H1 (cell line): ENCODE measurements around the gene SMLR1. TPM values are rescaled to one million over a fixed set of nuclear protein-coding genes. Genes with fewer than 3 reads are reported as not detected.

ENCODE experiments used
- CTBP2 ChIP-seq: IDR thresholded peaks from 2 replicates; pipeline ENCODE4 v1.7.0; 2011; ENCODE audit warnings: borderline replicate concordance, mild to moderate bottlenecking, moderate library complexity, mixed read lengths, low read length; ENCODE audit not compliant: insufficient read depth, insufficient read length
- KDM1A ChIP-seq: fragments of 200-600, 300-600 bp; sonication (generic); IDR thresholded peaks from 2 replicates; pipeline ENCODE4 v1.7.1; 2016; ENCODE audit warnings: mild to moderate bottlenecking, low read length, borderline replicate concordance
- SAP30 ChIP-seq: fragments of 300-600 bp; sonication (generic); IDR thresholded peaks from 2 replicates; pipeline ENCODE4 v1.7.1; 2012; ENCODE audit warnings: low read length, moderate library complexity, mild to moderate bottlenecking, inconsistent platforms; ENCODE audit not compliant: insufficient read depth, insufficient replicate concordance
- TBP ChIP-seq: IDR thresholded peaks from 2 replicates; pipeline ENCODE4 v1.6.1; 2011; ENCODE audit warnings: low read depth, low read length, improper control_type of control experiment
- polyA plus RNA-seq, 7 experiments: library from polyadenylated mRNA; depleted of rRNA in 3 of 7; stranded (reverse) in 5 of 7; unstranded in 2 of 7; fragments of >200 nt in 5 of 7; fragments of 200-250 nt in 2 of 7; gene quantifications; 1 replicate in 5 of 7; 2 replicates in 1 of 7; 4 replicates in 1 of 7; pipeline versions ENCODE4 v1.2.1 to v1.2.3, GENCODE V29; 2011 to 2013; ENCODE audit warnings: missing spikeins in 2 of 7, mixed read lengths in 2 of 7
- total RNA-seq: library from RNA; stranded (reverse); fragmentation: NEBNext Ultra II Directional; extraction: Animal tissue kit (Norgen Biotek cat#: 25700); gene quantifications from 2 replicates; pipeline ENCODE4 v1.2.1, GENCODE V29; 2021
- TF ChIP-seq, protein P1 (sequence below): fragments of 300-600 bp; sonication (generic); IDR thresholded peaks from 2 replicates; pipeline ENCODE4 v1.7.1; 2012; ENCODE audit warnings: low read length, moderate library complexity, mild to moderate bottlenecking, inconsistent platforms; ENCODE audit not compliant: insufficient replicate concordance

The SMLR1 gene
- total and polyA plus RNA-seq, 2 of the 8 experiments (the other 6 are each of a cell fraction or from before 2014, with no cell fraction given) = not detected

DNA sequence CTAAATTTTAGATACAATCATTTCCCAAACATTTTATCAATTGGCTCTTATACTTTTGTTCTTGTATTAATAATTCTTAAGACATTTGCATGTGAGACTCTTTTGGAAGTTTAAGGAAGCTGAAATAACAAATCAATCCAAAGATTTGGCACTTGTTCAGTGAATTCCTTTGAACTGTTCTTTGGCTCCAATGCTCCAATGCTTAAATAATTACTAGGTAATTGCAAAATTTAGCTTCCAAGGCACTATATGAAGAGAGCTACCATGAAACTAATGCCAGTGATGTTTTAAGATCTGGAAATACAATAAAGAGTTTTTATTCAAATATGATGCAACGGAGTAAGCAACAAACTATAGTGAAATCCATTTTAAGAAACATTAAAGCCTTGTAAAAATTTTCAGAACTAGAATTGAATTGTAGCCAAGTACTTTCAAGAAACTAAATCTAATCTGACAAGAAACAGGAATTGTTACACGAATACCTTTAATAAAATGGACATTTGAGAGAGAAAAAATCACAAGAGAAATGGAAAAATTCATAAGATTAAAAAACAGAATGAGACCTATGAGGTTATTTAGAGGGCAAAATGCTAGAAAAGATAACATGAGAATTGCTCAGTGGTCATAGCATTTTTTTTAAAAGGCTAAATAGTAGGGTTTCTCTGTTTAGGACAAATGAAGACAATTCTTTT, 43.6 kb upstream of the SMLR1 start (continued):
- TF ChIP-seq, protein P1, sequence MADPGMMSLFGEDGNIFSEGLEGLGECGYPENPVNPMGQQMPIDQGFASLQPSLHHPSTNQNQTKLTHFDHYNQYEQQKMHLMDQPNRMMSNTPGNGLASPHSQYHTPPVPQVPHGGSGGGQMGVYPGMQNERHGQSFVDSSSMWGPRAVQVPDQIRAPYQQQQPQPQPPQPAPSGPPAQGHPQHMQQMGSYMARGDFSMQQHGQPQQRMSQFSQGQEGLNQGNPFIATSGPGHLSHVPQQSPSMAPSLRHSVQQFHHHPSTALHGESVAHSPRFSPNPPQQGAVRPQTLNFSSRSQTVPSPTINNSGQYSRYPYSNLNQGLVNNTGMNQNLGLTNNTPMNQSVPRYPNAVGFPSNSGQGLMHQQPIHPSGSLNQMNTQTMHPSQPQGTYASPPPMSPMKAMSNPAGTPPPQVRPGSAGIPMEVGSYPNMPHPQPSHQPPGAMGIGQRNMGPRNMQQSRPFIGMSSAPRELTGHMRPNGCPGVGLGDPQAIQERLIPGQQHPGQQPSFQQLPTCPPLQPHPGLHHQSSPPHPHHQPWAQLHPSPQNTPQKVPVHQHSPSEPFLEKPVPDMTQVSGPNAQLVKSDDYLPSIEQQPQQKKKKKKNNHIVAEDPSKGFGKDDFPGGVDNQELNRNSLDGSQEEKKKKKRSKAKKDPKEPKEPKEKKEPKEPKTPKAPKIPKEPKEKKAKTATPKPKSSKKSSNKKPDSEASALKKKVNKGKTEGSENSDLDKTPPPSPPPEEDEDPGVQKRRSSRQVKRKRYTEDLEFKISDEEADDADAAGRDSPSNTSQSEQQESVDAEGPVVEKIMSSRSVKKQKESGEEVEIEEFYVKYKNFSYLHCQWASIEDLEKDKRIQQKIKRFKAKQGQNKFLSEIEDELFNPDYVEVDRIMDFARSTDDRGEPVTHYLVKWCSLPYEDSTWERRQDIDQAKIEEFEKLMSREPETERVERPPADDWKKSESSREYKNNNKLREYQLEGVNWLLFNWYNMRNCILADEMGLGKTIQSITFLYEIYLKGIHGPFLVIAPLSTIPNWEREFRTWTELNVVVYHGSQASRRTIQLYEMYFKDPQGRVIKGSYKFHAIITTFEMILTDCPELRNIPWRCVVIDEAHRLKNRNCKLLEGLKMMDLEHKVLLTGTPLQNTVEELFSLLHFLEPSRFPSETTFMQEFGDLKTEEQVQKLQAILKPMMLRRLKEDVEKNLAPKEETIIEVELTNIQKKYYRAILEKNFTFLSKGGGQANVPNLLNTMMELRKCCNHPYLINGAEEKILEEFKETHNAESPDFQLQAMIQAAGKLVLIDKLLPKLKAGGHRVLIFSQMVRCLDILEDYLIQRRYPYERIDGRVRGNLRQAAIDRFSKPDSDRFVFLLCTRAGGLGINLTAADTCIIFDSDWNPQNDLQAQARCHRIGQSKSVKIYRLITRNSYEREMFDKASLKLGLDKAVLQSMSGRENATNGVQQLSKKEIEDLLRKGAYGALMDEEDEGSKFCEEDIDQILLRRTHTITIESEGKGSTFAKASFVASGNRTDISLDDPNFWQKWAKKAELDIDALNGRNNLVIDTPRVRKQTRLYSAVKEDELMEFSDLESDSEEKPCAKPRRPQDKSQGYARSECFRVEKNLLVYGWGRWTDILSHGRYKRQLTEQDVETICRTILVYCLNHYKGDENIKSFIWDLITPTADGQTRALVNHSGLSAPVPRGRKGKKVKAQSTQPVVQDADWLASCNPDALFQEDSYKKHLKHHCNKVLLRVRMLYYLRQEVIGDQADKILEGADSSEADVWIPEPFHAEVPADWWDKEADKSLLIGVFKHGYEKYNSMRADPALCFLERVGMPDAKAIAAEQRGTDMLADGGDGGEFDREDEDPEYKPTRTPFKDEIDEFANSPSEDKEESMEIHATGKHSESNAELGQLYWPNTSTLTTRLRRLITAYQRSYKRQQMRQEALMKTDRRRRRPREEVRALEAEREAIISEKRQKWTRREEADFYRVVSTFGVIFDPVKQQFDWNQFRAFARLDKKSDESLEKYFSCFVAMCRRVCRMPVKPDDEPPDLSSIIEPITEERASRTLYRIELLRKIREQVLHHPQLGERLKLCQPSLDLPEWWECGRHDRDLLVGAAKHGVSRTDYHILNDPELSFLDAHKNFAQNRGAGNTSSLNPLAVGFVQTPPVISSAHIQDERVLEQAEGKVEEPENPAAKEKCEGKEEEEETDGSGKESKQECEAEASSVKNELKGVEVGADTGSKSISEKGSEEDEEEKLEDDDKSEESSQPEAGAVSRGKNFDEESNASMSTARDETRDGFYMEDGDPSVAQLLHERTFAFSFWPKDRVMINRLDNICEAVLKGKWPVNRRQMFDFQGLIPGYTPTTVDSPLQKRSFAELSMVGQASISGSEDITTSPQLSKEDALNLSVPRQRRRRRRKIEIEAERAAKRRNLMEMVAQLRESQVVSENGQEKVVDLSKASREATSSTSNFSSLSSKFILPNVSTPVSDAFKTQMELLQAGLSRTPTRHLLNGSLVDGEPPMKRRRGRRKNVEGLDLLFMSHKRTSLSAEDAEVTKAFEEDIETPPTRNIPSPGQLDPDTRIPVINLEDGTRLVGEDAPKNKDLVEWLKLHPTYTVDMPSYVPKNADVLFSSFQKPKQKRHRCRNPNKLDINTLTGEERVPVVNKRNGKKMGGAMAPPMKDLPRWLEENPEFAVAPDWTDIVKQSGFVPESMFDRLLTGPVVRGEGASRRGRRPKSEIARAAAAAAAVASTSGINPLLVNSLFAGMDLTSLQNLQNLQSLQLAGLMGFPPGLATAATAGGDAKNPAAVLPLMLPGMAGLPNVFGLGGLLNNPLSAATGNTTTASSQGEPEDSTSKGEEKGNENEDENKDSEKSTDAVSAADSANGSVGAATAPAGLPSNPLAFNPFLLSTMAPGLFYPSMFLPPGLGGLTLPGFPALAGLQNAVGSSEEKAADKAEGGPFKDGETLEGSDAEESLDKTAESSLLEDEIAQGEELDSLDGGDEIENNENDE = no peak
- no peak for TF ChIP-seq SAP30
- TF ChIP-seq CTBP2 = no peak
- TF ChIP-seq TBP = no peak
- no peak for TF ChIP-seq KDM1A
